LNCAP (cell line): Measurements from ENCODE around the gene DNAJC18.

Source experiments
- TF ChIP-seq, protein P1 (sequence below): fragments of 450-650 bp; IDR thresholded peaks from 2 replicates; pipeline ENCODE4 v1.5.1; 2017; ENCODE audit warnings: mild to moderate bottlenecking

The DNAJC18 gene

DNA sequence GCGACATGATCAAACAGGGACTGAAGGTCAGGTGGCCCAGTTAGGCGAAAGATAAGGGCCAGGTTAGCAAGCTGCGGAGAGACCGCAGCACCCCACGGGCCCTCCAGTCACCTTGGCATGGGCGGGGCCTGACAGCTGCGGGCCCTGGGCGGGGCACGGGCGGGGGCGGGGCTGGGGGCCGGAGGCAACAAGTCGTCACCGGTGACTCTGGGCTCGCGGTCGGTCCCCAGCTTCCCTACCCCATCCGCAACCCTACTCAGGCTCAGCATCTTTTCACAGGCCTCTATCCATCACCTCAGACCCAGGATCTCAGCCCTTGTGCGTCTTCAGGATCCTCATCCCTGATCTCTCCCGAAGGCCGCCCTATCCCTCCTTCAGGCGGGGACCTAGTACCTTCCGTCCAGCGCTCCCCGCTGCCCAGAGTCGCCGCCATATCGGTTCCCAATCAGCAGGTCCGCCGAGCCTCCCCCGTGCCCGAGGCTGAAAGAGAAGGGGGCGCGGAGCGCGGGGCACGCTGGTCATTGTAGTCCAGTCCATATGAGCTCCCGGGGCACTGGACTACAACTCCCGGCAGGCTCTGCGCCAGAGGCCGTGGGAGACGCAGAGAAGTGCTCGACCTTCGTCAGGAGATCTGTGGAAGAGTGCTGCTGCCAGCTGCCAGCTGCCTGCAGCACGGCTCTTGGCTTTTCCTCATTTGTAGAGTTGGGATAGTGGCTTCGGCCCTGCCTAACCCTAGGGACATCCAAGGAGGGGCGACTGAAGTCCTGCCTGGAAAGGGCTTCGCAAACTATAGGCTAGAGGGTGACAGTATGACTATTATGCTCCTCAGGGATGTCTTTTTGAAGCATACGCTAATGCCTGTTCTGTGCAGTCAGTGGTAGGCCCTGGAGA, at the start of gene DNAJC18:
TSS of gene DNAJC18 (minus strand) at position 513 of the 891 bp plus-strand sequence. CDS start at position 433, 80 bp downstream.
- TF ChIP-seq, protein P1, sequence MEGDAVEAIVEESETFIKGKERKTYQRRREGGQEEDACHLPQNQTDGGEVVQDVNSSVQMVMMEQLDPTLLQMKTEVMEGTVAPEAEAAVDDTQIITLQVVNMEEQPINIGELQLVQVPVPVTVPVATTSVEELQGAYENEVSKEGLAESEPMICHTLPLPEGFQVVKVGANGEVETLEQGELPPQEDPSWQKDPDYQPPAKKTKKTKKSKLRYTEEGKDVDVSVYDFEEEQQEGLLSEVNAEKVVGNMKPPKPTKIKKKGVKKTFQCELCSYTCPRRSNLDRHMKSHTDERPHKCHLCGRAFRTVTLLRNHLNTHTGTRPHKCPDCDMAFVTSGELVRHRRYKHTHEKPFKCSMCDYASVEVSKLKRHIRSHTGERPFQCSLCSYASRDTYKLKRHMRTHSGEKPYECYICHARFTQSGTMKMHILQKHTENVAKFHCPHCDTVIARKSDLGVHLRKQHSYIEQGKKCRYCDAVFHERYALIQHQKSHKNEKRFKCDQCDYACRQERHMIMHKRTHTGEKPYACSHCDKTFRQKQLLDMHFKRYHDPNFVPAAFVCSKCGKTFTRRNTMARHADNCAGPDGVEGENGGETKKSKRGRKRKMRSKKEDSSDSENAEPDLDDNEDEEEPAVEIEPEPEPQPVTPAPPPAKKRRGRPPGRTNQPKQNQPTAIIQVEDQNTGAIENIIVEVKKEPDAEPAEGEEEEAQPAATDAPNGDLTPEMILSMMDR = no peak

DNA sequence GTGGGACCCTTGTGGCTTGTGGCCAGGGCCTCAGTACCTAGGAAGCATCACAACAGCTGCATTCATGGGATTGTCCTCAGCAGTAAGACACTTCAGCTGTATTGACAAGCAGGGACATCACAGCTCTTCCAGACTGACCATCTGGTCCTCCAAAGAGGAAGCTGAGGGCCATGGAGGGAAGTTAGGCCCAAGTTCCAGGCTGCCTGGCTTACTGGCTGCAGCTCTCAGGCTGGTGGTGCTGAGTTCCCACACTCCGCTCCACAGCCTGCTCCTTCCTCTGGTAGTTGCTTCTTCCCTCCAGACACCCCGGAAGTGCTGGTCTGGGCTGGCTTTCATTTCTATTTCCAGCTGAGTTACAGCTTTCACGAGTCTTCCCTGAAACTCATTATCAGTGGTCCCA, 48.9 kb upstream of the DNAJC18 start:
- TF ChIP-seq, protein P1 = no peak

DNA sequence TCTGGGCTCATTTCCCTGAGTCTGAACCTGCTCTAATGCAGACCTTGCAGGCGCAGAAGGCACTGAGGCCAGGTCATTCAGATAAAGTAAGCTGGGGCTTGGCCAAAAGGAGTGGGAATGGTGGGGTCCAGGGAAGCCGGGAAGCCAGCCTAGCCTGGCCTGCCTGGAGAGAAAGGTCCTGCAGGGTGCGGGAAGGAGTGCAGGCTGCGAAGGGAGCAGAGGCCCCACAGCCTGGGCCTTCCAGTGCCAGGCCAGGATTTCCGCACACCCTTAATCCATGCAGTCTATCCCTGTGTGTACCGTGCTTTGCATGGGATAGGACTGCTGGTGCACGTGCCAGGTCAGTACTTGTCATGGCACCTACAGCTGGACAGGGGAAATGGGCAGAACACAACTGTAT, 46.9 kb upstream of the DNAJC18 start:
- TF ChIP-seq, protein P1 = no peak

DNA sequence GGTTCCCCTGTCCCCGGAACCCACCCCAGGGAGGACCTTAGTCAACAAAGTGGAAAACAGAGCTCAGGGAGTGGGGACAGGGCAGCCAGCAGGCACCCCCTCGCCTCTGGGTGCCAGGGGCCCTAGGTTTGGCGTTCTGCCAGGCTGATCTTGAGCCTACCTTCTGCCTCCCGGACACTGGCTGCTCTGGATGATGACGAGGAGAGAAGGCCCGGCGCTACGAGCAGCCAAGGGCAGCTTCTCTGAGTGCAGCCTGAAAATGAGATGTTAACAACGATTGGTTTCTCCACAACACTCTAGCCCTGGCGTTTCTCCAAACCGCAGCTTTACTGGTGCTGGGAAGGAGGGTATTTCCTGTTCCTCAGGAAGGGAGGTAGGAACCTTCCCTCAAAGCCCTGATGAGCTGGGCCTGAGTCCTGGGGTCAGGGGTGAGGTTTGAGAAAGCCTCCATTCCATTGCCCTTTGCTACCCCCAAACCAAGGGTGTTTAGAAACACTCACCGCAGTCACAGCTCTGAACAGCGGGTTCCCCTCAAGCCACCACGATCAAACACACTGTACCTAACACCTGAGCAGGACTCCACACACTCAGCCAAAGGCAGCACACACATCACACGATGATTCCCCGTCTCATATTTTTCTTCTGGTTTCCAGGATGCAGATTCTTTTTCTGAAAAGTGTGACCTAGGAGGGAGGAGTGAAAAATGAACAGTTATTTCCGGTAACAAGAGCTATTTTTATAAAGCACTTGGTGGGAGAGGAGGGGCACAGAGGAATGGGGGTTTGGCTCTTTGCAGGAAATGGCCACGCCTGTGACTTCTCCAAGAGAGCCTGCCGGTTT, 42.9 kb upstream of the DNAJC18 start, which contains the start of gene STING1:
TSS of gene STING1 (minus strand) at position 709 of the 840 bp plus-strand sequence. CDS start 1,054 bp downstream, outside the sequence.
- TF ChIP-seq, protein P1 = no peak

DNA sequence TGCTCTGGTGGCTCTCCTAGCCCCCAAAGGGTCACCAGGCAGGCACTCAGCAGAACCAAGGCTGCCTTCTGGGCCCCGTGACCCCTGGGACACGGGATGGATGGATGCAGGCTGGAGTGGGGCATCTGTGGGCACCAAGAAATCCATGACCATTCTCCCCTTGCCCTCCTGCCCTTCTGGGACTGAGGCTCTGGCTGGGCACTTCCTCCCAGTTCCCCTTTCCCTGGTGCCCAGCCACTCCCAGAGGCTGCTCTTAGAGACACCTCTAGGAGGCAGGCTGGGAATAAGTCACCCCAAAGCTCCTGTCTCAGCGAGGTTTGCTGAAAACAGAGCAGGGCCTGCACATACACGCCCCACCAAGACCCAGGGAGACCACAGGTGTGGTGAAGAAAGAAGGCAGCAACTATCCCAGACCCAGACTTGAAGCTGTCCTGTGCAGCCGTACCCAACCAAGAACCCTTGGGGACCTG, 42.3 kb upstream of the DNAJC18 start:
- TF ChIP-seq, protein P1 = no peak

DNA sequence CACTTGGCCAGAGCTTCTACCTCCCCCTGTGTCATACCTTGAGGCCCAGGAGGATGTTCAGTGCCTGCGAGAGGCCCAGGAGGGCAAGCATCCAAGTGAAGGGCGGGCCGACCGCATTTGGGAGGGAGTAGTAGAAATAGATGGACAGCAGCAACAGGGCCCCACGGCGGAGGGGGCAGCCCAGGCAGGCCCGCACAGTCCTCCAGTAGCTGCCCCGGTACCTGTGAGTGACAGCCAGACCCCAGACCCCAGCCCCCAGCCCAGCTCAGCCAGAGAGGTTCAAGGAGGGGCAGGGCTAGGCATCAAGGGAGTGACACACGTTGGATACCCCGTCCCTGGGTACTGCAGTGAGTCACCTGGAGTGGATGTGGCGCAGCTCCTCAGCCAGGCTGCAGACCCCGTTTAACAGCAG, 41.8 kb upstream of the DNAJC18 start:
- TF ChIP-seq, protein P1 = no peak

DNA sequence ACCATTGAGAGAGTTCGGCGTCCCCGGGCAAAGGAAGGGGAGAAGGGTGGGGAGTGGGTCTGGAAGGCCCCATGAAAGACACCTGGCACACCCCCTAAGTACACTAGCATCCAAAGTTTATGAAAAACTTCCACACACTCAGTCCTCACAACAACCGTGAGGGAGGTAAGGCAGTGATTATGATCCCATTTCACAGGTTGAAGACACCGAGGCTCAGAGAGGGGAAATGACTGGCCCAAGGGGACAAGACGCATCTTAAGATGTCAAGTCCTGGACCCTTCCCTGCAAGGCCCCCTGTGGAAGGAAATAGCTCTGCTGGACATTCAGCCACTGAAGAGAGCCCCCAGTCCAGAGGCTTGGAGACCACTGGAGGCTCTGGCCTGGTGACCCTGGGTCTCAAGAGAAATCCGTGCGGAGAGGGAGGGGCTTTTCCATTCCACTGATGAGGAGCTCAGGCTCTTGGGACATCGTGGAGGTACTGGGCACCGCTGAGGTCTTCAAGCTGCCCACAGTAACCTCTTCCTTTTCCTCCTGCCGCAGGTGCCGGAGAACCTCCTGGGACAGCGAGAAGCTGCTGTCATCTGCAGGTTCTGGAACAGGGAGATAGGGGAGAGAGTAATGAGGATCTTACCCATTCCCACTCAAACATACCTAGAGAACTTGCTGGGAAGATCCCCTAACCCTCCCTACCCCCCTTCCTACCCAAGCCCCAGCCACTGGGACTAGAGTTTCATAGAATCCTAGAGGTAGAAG, 36.7 kb upstream of the DNAJC18 start:
- TF ChIP-seq, protein P1 = no peak
